DMS53 treated with DMSO at 0.1 percent for 48 hours (cell line): ENCODE data around the gene ARHGAP28.

Source experiments
- DNase-seq: peaks from one replicate; lab custom pipeline; 2025; ENCODE audit not compliant: unreplicated experiment; lab: John Stamatoyannopoulos, UW

ARHGAP28 gene

GRCh38 chr18:6954501-6954900 lies 225.0 kb downstream of the ARHGAP28 start:
- DNase-seq: no peak

DNA sequence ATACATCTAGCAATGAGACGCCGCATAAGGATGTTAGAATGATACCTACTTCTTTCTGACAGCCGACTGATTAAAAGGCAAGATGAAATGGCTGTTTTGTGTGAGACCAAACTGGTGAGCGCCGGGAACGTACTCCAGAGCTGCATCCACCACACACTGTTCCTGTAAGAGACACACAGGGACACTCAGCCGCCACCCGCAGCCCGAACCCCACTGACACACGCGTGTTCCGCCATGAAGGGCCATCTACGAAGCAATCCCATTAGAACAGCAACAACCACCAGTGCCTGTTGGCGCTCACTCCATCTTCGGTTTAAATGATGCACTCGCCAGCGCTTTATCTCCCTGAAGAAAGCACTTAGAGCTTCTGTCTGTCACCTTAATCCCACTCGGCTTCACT lies 225.8 kb downstream of the ARHGAP28 start:
- DNase-seq: no peak

DNA sequence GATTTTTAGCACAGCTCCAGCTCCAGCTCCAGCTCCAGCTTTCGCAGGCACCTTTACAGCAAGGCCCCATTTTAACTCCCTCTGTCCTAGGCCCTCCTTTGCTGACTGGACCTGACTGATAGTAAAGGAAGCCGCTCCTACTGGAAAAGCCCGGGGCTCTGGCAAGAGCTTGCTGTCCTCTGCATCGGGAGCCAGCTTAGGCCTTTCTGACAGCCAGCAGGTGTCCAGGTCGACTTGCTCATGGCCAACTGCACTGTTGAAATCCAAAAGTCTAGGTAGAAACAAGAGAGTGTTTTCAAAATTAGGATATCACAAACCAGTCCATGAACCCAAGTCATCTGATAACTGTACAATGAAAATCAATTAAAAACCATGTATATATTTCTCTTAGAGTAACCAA lies 227.0 kb downstream of the ARHGAP28 start:
- no peak for DNase-seq

DNA sequence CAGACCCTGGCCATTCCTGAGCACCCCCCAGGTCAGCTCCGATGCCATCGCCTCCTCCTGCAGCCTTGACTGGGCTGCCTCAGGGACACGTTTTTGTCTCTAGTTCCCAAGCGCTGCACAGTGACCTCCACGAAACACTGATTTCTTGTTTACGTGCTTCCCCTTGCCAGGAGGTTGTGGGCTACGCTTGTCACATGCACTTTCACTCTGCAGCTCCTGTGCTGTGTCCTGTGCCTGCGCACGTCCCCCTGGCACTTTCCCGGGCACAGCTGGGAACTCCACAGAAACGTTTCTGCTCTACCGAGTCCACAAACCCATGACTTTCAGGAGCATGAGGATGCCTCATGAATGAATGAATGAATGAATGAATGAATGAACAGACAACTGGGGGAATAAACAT lies 227.5 kb downstream of the ARHGAP28 start:
- no peak for DNase-seq

DNA sequence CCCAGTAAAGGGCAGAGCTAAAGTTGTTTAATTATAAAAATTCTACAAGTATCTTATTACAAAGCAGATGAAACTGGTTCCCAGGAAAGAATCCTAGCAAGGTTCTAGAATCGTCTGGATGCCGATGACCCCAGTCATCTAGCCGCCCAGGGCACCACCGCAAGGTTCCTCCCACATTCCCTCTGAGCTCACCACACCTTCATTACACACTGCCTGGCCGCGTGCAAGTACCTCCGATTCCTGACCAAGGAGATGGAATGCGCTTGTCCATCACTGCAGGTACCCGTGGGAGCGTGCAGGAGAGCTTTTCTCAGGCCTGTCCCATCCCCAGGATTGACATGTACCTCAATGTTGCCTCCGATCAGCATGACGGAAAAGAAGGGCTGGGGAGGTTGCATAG lies 229.6 kb downstream of the ARHGAP28 start:
- no peak for DNase-seq

DNA sequence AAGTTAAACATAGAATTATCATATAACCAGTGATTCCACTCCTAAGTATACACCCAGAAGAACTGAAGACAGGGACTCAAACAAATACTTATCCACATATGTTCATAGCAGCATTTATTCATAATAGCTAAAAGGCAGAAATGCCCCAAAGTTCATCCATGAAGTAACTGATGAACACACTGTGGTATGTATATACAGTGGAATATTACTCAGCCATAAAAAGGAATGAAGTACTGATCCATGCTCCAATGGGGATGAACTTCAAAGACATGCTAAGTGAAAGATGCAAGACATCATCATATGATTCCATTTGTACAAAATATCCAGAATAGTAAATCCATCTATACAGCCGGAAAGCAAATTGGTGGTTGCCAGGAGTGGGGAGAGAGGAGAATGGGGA lies 230.6 kb downstream of the ARHGAP28 start:
- DNase-seq: no peak

DNA sequence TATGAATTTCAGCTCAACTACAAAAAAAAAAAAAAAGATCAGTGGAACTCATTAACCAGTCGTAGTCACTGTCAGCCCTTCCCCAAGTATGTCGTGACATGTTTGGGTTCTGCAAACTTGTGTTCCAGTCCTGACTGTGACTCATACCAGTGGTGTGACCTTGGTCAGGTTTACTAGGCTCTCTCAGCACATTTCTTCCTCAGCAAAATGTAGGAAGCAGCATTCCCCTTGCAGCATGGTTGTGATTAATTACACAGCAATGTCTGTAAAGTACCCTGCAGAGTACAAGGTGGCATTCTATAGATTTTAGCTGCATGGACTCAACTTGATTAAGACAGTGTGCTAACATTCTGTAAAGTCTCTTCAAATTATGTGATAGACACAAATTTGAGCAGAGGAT lies 231.1 kb downstream of the ARHGAP28 start:
- no peak for DNase-seq

- no peak for DNase-seq
Measured at GRCh38 chr18:6961331-6961730, 231.8 kb downstream of the ARHGAP28 start.

GRCh38 chr18:6962571-6963451 lies 233.3 kb downstream of the ARHGAP28 start:
- peak; percentile 34 for DNase-seq

GRCh38 chr18:6963452-6964097 lies 234.1 kb downstream of the ARHGAP28 start:
- no peak for DNase-seq
